ENCODE data around the gene ALOX5.
"Not testable (repeated sequence)": the region's sequence is repeated elsewhere in the genome, so short reads cannot be mapped to it uniquely, and the experiment has no call there.

ALOX5 gene

GRCh38 chr10:45374350-45375052 is 485 bp downstream of the ALOX5 start:
- DNase-seq (ENCODE audit: low read depth) = no peak

- DNase-seq (ENCODE audit: low read depth) = no peak
Observed at GRCh38 chr10:45375101-45375500, 1.1 kb downstream of the ALOX5 start.

GRCh38 chr10:45375716-45376231 is 1.8 kb downstream of the ALOX5 start:
- DNase-seq (ENCODE audit: low read depth) = no peak

GRCh38 chr10:45376371-45376801 is 2.4 kb downstream of the ALOX5 start:
- DNase-seq (ENCODE audit: low read depth) = no peak

- DNase-seq (ENCODE audit: low read depth) = no peak
Observed at GRCh38 chr10:45377321-45377720, 3.3 kb downstream of the ALOX5 start.

GRCh38 chr10:45377858-45378257 is 3.8 kb downstream of the ALOX5 start:
- DNase-seq (ENCODE audit: low read depth) = no peak

GRCh38 chr10:45378914-45379726 is 5.1 kb downstream of the ALOX5 start:
- no peak for DNase-seq (ENCODE audit: low read depth)

- no peak for DNase-seq (ENCODE audit: low read depth)
Observed at GRCh38 chr10:45379891-45380540, 6.0 kb downstream of the ALOX5 start.

GRCh38 chr10:45380903-45381620 is 7.0 kb downstream of the ALOX5 start:
- DNase-seq (ENCODE audit: low read depth) = no peak

GRCh38 chr10:45382591-45382990 is 8.6 kb downstream of the ALOX5 start:
- DNase-seq (ENCODE audit: low read depth) = no peak

- no peak for DNase-seq (ENCODE audit: low read depth)
Observed at GRCh38 chr10:45383682-45384330, 9.8 kb downstream of the ALOX5 start.

- DNase-seq (ENCODE audit: low read depth) = no peak
Observed at GRCh38 chr10:45386657-45387056, 12.6 kb downstream of the ALOX5 start.

- no peak for DNase-seq (ENCODE audit: low read depth)
Observed at GRCh38 chr10:45387096-45387893, 13.3 kb downstream of the ALOX5 start.

GRCh38 chr10:45389671-45390070 is 15.7 kb downstream of the ALOX5 start:
- DNase-seq (ENCODE audit: low read depth) = not testable (repeated sequence)

GRCh38 chr10:45391636-45392035 is 17.6 kb downstream of the ALOX5 start:
- DNase-seq (ENCODE audit: low read depth) = not testable (repeated sequence)

- no peak for DNase-seq (ENCODE audit: low read depth)
Observed at GRCh38 chr10:45395554-45395953, 21.5 kb downstream of the ALOX5 start.

- DNase-seq (ENCODE audit: low read depth) = no peak
Observed at GRCh38 chr10:45398595-45398994, 24.6 kb downstream of the ALOX5 start.

GRCh38 chr10:45399113-45399512 is 25.1 kb downstream of the ALOX5 start:
- no peak for DNase-seq (ENCODE audit: low read depth)

- DNase-seq (ENCODE audit: low read depth) = no peak
Observed at GRCh38 chr10:45403151-45403550, 29.1 kb downstream of the ALOX5 start.

GRCh38 chr10:45404087-45404769 is 30.2 kb downstream of the ALOX5 start:
- no peak for DNase-seq (ENCODE audit: low read depth)

All from stimulated activated CD8-positive, alpha-beta memory T cell treated with anti-CD3 and anti-CD28 coated beads, Interleukin-7, amount 100 ng/mL, for 24 hours (primary cell).